Left hindlimb (tissue), 1 donor: Measurements from ENCODE around the gene CNTNAP2.

Source experiments
- DNase-seq: peaks from one replicate; pipeline ENCODE4 v3.0.0-alpha.2; 2018

Gene CNTNAP2

DNA sequence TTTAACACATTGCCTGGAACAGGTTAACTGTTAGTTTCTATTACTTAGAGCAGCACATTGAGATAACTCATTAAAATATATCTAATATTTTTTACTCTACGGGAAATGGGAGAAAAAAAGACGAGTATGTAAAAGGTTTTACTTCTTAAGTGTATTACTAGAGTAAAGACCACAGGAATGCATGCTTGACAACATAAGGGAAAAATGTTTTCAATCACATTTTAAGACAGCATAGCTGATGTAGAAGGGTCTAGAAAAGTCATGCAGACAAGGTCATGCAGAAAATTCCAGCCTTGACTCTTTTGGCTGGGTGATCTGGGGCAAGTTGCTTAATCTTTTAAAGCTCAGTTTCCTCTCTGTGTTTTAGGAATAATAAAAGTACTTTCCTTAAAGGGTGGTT, 806.2 kb downstream of the CNTNAP2 start:
- no peak for DNase-seq

DNA sequence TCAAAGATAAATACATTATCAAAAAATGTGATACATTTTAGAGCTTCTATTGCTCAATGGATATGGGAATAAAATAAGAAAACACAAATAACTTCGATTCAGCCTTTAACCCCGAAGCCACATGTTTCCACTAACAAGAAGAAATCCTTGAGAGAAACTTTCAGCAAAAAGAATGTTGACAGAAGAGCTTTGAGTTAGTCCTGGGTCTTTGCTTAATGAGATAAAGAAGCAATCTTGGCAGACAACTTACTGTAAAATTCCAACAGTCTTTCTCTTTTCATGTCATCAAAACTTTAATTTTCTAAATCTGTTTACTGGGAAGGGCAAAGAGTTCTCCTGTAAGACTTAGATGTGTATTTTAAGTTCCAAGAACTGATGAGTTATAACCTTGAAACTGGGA, 810.2 kb downstream of the CNTNAP2 start:
- DNase-seq: no peak

DNA sequence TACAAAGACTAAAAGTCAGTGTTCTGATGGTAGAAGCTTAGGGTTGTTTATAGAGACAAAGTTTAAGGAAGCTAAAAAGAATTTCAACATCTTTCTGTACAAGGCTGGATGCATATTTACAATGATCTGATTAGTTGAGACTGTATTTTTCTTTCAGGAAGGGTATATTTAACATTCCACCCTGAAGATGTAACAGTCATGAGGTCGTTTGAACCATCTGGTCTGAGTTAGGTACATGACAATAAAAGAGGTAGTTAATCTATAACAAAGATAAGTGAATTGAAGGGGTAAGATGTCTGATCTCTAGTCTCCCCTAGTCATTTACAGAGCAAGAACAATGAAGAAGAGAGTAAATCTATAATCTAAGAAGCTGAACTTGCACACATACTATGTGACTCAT, 821.2 kb downstream of the CNTNAP2 start:
- no peak for DNase-seq

DNA sequence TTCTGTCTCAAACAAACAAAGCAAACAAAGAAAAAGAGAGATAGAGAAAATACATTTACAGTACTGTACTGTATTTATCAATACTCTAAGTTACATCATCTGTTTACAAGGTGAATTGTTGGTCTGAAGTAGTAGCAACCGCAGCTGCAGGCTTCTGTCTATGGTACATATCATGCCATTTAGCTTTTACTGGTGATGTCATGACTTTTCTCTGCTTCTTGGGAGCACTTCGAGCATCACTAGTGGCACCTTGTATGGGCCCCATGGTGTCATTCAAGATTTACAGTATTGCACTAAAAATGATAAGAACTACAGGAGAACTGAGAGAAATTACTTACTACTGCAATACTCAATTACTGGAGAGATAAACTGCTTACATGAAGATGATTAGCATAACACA, 826.9 kb downstream of the CNTNAP2 start:
- DNase-seq: no peak

DNA sequence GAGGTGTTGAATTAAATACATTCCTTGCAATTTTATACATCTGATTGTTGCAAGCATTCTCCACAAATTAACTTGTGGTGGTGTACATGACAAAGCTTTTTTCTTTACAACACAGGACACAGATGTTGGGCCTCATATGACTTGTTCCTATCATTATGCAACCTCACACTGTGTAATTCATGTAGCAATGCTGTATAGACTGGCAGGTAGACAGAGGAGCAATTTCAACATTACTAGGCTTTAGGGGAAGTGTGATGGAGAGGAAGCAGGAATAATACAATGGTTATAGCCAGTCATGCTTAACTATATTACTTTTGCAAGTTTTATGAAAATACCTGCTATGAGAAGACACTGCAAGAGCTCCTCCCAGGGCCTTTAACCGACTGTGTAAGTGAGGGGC, 832.1 kb downstream of the CNTNAP2 start:
- no peak for DNase-seq

DNA sequence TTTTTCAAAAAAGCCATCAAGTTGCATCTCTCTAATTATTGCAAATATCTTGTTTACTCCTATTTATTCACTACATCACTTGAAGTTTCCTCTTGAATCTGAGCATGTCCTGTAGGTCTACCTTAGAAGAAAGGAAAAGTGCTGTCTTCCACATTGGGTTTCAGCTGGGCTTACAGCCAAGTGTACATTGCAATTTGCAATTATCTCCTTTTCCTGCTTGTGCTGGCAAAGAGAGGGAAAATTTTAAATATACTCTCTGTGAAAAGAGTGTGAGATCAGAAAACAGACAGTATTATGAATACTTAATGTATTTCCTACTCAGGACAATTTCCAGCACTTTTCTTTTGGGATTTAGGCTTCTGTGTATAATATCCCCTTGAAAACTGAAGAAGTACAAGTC, 839.7 kb downstream of the CNTNAP2 start:
- peak; percentile 30 for DNase-seq

DNA sequence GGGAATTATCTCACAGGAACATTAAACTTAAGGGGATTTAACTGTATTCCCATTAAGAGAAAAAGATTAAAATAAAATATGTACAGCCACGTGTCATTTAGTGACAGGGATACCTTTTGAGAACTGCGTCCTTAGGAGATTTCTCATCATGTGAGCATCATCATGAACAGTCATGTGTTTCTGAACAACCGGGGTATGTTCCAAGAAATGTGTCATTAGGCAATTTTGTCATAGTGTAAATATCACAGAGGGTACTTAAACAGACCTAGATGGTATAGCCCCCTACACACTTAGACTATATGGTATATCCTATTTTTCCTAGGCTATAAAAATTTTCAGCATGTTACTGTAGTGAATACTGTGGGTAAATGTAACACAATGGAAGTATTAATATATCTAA, 840.3 kb downstream of the CNTNAP2 start:
- DNase-seq: no peak

DNA sequence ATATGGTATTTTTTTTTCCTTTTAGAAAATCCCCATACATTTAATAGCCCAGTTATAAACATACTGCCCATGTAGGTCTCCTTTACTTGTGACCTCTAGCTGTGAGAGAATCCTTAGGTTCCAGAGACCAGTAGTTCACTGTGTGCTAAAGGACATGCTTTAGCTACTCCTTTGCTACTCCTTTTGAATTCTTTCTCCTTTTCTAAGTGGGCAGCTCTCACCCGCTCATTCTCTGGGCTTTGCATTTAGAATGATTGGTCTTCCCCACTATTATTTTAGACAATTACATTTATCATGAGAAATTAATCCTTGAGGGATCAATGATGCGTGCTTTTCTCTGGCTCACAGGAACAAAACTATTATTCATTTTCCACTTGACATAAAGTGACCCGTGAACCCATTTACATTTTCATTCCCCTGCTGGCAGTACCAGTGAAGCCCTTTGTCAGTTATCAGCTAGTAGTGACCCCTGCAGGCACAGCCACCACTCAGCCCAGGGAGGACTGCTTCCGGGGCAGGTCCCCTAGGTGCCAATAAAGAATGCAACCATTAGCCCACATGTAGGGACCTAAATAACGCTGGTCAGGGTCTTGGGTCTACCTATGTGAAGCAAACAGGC, 844.3 kb downstream of the CNTNAP2 start:
- DNase-seq: no peak

DNA sequence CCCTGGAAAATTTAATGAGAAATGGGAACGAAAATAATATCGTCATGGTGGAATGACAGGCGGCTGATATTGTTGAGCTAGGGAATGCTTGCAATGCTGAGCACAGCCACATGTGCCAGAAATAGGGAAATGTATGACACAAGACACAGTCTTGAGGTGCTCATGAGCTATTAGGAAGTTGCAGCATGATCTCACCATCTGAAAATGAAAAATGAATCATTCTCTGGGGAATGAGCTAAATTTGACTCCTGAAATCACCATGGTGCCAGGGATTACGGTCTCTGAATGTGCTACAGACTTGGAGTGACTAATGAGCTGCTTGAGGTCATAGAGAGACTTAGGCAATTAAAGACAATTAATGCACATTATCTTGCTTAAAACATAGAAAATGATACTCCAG, 845.0 kb downstream of the CNTNAP2 start:
- DNase-seq: no peak

DNA sequence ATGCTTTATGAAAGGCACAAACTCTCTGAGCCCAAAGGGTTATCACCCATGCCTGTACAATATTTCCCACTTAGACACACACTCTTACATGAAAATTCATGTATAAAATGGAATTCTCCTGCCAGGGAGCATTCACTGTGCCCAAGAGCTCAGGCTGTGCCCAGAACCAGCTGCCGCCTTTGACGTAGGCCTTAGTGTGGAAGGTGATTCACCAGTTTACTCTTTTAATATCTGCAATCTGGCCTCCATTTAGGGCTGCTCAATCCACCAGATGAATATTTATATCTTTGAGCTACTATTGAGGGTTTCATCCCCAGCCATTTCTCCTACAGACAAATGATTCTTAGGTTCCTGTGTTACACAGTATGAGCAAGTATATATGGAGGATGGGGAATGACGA, 849.7 kb downstream of the CNTNAP2 start:
- DNase-seq: no peak

DNA sequence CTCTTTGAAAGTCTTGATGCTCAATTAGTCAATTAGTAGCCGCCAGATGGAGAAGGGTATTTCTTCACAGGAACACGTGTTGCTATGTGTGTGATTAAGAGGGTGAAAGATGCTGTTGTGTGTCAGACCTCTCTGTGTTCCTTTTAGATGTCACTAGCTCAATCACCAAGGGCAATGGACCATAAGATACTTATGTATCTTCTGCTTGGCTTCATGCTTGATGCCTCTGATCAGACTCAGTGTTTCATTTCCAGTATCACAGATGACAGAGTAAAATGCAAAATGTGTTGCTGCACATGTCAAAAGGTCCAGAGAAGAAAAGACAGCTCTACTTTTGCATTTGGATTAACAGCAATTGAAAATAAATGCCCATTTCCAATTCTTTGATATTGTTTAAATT, 865.9 kb downstream of the CNTNAP2 start:
- DNase-seq: no peak

DNA sequence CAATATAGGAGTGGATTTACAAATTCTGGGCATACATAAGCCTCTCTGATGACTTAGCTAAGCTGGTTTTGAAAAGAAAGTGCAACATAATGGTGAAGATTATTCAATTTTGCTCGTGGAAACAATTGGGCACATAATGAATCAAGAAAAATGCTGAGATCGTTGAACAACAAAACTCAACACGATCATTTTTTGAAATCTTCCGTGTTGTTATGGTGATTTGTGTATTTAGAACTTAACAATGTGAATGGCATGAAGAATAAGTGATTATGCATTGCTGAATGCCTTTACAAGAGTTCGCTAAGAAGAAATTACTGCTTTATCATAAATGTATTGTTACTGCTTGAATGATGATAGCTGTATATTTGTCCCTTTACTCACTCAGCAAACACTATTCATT, 875.0 kb downstream of the CNTNAP2 start:
- no peak for DNase-seq

DNA sequence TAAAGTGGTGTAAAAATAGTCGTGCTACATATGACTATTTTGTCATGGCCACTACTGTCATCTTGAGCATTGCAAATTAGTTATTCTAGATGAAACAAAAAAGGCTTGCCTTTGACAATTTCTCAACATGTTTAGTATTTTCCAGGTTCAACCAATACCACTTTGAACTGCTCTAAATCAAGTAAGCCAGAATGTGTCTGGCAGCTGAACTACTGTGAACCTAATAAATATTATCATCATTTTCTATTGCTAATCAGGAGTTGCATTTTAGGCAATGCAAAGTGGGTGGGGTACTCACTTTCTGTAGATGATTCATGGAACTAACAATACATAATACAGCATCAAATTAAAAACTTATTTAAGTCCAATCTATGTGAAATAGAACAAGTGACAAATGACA, 877.2 kb downstream of the CNTNAP2 start:
- no peak for DNase-seq

DNA sequence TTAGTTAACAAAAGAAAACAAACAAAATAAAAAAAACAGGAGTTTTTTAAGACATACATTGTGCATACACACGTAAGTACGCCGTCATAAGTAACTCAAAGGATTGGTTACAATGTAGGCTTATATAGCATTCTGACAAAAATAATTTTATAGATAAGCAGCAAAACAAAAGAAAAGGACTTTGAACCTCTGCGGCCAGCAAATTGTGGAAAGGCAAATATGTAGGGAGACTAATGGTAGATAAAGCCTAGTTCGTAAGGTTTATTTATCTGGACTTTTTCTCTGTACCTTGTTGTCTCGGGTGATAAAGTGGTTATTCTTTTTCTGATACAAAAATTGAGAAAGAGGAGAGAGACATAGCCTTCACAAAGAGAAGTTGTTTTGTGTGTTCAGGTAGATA, 891.9 kb downstream of the CNTNAP2 start:
- no peak for DNase-seq

DNA sequence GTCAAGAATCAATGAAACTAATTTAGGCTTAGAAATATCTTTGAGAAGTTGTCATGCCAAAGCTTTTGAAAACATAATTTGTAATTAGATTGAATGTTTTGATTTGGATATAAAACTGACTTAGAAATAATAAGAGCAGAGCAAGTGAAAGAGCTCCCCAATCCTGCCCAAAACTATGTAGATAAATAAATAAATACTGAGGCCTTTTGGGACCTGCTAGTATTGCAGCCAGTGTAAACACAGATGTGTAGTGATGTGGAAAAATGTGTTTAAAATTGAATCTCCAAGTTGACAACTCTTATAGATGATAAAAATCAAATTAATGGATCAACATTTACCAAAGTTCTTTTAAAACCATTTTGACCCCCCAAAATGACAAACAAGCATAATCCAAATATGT, 896.1 kb downstream of the CNTNAP2 start:
- DNase-seq: no peak

DNA sequence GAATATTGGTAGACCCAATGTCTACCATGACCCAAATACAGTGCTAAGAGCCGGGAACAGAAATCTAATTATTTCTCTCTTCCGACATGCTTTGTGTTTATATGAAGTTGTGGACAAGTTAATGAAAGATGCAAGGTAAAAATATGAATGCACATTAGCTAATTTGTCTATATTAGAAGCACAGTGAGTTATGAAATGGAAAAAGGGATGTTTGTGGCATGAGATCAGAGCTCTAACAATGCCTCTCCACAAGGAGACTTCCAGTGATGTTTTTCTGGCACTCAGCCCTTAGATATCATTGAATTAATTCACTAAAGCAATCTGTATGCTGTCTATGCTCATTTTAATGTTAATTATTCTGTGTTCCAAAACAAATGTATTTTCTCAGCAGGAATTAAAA, 897.2 kb downstream of the CNTNAP2 start:
- no peak for DNase-seq

DNA sequence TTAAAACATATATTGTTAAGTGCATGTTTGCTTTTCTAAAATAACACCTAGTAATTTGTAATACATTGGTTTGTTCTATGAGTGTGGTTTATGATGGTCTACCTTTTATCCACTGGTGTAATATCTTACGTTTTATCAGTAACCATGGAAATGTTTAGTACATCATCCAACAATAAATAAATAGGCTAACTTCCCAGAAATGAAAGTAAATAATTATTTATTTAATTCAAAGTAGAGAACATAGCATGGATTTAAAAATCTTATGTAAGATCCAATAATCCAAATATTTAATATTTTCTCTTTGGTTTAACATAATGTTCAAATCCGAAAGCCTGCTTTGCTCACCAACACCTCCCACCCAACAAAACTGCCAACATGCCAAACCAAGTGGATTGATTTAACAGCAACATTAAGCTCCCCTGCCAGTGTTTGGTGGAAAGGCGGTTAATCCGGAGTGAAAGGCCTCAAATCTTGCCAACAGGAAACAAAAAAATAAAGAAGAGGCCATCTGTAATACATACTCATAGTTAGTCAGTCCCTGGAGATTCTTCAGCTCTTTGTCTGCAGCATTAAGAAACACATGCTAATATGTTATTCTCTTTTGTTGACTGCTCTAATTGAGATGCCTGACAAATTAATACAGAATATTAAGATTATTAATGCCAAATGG, 897.8 kb downstream of the CNTNAP2 start:
- no peak for DNase-seq

DNA sequence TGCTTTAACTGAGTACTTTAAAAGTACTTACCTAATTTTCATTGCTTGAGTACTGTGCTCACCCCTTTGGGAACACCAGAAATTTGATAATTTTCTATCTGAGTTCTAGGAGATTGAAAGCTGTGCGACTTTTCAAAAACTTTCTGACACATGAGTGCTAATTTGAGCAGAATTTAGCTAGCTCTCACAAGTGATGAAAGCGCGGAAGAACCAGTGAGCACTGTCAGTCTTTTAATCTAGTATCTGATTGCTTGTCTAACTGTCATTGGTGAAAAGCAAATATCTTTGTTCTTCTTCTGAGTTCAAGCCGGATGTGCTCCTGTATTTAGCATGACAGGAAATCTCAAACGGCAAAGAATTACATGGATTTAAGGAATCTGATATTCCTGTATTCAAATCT, 899.4 kb downstream of the CNTNAP2 start:
- DNase-seq: no peak

DNA sequence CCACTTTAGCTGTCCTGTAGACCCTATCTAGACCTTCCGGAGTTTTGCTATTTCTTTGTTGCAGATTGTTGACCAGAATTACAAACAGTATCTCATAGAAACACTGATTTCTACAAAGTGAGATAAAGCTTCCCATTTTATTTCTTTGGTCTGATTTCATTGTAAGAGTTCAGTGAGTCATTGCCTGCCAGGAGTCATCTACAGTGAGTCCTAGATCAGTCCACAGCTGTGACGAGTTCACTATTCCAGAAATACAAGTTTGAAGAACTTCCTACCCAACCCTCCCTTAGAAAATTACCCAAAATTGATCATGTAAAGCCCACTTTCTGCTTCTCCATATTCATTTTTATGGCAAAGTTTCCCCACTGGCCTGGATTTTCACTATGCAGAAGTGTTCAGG, 905.5 kb downstream of the CNTNAP2 start:
- no peak for DNase-seq

DNA sequence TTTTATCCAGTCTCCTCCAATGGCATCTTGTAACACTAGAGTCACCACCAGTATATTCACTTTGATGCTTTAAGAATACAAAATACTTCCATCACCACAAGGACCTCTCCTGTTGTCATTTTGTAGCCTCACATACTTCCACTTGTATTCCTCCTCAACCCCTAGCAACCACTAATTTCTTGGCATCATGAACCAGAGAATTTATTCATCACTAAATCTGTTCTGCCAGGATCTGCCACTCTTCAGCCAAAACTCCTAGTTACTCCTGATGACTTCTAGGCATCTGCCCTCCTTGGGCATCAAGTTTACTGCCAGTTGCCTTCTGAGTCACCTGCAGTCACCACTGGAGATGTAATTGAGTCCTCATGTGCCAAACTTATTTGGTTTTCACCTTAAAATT, 906.8 kb downstream of the CNTNAP2 start:
- DNase-seq: no peak

DNA sequence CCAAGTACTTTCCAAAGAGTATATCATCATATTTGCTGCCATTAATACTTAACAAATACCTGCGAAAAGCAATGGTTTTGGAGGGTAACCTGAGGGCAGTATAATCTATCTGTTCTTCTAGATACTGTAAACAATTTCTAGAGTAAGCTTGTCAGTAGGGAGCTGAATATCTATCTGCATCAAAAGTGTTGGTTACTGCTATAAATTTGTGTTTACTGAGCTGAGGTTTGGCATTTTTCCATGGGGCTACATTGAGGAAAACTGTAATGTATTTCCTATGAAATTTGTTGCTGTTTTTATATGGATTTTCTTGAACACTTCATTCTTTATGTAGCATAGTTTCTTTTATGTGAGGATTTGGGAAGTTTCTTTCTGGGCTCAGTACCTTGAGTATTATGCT, 913.4 kb downstream of the CNTNAP2 start:
- DNase-seq: no peak

DNA sequence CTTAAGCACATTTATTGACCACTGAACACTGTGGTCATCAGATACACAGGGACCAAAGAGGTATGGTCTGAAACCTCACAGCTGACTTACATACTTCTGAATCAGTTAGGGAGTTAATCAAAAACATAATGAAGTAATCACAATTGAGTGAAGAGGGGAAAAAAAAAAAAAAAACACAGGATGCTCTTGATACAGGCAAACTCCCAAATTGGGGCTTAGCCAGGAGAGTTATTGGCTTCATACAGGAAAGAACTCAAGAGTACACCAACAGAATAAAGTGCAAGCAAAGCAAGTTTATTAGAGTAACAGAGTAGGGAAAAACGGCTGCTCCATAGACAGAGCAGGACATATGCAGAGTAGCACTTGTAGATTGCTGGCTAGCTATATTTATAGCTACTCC, 917.0 kb downstream of the CNTNAP2 start:
- DNase-seq: no peak

DNA sequence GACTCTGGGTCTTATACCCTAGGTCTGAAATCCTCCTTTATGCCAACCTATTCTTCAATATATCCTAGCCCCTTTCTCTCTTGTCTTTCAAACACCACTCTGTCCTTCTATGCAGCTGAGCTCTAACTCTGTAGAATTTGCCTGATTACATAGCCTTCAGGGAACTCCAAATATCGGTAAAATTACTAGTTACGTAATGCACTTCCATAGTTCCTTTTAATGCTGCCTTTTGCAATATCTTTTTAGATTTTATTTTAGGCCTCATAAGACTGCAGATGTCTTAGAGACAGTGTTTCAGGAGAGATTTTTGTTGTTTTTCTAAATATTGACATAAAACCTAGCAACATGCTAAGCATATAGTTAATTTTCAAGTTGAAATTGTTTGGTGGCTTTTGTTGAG, 924.8 kb downstream of the CNTNAP2 start:
- no peak for DNase-seq

DNA sequence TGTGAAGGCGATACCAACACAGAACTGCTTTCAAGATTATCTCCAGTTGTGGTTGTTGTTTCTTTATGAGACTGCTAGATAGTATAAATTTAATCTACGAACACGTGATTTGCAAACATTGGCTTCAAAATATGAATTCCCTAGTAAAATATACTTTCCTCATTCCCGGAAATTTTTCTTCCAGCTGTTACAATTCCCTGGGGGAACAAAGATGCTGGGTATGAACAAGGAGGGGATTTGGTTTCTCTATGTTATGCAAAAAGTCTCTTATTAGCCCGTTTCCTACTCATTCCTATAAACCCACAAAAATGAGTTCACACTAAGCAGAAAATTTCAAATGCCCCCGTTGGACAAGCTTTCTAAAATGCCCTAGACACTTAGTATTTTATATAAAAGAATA, 928.3 kb downstream of the CNTNAP2 start:
- no peak for DNase-seq

DNA sequence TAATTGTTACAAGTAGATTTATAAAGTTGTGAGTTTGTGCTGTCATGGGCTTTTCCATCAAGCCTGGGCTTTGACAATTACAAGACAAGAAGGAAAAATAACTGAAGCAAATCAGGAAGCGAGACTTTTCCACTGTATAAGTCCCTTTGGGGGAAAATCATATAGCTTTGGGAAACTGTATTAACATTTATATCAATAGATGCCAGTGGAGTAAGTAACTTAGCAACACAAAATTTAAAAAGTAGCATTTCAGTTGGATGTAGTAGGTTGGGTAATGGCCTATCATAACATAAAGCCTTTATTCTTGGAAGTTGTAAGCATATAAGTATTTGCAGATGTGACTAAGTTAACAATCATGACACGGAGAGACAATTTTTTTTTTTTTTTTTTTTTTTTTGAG, 931.1 kb downstream of the CNTNAP2 start:
- no peak for DNase-seq
